DMS53 treated with DMSO at 0.1 percent for 48 hours (cell line): ENCODE measurements around the gene SCN4B.

ENCODE experiments used
- DNase-seq: peaks from one replicate; lab custom pipeline; 2025; ENCODE audit not compliant: unreplicated experiment; lab: John Stamatoyannopoulos, UW

The SCN4B gene

GRCh38 chr11:118105657-118106305 lies 46.8 kb downstream of the SCN4B start:
- DNase-seq, result no peak

- no peak for DNase-seq
These were observed 48.1 kb downstream of the SCN4B start for GRCh38 chr11:118104491-118104890.

GRCh38 chr11:118102721-118103261 lies 49.8 kb downstream of the SCN4B start:
- DNase-seq, result no peak

- DNase-seq, result no peak
These were observed 51.9 kb downstream of the SCN4B start for GRCh38 chr11:118100691-118101232.

GRCh38 chr11:118099838-118100556 lies 52.6 kb downstream of the SCN4B start:
- no peak for DNase-seq

GRCh38 chr11:118098996-118099837 lies 53.4 kb downstream of the SCN4B start:
- no peak for DNase-seq

- no peak for DNase-seq
These were observed 56.7 kb downstream of the SCN4B start for GRCh38 chr11:118095967-118096367.

GRCh38 chr11:118095493-118095892 lies 57.1 kb downstream of the SCN4B start:
- DNase-seq, result no peak

- DNase-seq, result no peak
These were observed 59.6 kb downstream of the SCN4B start for GRCh38 chr11:118092907-118093571.

- DNase-seq, result no peak
These were observed 60.9 kb downstream of the SCN4B start for GRCh38 chr11:118091690-118092089.

- DNase-seq, result no peak
These were observed 62.0 kb downstream of the SCN4B start for GRCh38 chr11:118090545-118091162.

GRCh38 chr11:118088531-118088930 lies 64.1 kb downstream of the SCN4B start:
- DNase-seq, result no peak

- no peak for DNase-seq
These were observed 64.7 kb downstream of the SCN4B start for GRCh38 chr11:118087931-118088330.

GRCh38 chr11:118086913-118087768 lies 65.5 kb downstream of the SCN4B start, which contains the start of gene SMIM35:
SMIM35 (minus strand) TSS chr11:118086963; CDS start chr11:118086757, 206 bp downstream.
- DNase-seq, result no peak

- no peak for DNase-seq
These were observed 68.0 kb downstream of the SCN4B start for GRCh38 chr11:118084656-118085055.

GRCh38 chr11:118084247-118084646 lies 68.4 kb downstream of the SCN4B start:
- no peak for DNase-seq
